NCI-H748 (cell line): ENCODE data around the gene GSTCD.

Source experiments
- DNase-seq: peaks from one replicate; lab custom pipeline; 2025; ENCODE audit not compliant: unreplicated experiment; lab: John Stamatoyannopoulos, UW

GSTCD gene

DNA sequence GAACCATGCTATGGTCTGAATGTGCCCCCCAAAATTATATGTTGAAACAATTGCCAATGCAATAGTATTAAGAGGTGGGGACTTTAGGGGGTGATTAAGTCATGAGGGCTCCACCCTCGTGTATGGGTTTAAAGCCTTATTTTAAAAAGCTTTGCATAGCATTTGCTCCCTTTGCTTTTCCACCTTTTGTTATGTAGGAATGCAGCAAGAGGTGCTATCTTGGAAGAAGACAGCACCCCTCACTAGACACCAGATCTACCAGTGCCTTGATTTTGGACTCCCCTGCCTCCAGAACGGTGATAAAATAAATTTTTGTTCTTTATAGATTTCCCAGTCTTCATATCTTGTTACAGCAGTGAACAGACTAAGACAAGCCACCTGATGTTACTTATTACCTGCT is 163.4 kb downstream of the GSTCD start:
- DNase-seq: no peak

DNA sequence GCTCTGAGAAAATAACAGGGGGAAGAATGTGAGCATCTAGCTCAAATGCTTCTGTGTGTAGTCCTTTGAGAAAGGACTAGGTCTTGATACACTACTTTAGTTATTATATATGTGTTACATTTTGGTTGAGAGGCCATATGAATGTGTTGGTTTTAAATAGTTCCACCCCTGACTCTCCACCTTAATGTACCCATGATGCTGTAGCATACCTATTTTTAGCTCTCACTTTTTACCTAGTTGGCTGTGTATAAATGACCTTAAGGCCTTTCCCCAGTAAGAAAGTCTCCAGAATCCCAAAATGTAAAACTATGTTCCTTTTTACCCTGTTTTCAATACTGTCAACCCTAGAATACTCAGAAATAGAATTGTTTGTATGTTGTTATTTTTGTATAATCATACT is 166.6 kb downstream of the GSTCD start:
- DNase-seq: no peak

DNA sequence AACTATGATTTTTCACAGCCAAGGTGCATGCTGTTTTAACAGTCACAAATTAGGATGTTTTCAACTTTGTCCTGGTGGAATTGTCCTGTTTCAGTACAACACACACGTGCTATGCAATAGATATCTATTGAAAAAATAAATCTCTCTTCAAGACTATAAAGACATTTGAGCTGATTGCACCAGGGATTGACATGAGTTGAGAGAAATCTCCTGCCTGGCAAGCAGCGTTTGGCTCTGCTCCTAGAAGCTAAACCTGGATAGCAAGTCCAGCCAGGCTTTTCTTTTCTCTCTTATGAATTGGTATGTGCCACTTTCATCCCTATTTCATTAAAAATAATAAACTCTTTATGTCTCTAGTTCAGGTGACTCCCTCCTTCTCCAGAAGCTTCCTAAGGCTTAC is 170.1 kb downstream of the GSTCD start:
- no peak for DNase-seq

DNA sequence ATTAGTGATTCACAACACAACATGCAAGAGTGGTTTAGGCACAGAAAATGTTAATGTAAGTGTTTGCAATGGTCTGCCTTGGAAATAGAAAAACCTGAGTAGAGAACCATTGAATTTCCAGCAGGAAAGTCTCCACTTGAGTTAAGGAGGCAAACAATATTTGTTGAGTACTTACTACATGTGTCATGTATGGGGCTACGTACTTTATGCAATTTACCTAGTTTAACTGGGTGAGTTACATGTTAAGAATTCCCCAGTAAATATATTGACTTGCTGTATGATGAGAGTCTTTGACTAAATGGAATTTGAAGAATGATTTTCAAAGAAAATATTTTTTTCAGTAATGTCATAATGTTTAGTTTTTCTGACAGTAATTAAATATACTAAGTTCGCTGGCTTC is 178.9 kb downstream of the GSTCD start:
- DNase-seq: no peak

DNA sequence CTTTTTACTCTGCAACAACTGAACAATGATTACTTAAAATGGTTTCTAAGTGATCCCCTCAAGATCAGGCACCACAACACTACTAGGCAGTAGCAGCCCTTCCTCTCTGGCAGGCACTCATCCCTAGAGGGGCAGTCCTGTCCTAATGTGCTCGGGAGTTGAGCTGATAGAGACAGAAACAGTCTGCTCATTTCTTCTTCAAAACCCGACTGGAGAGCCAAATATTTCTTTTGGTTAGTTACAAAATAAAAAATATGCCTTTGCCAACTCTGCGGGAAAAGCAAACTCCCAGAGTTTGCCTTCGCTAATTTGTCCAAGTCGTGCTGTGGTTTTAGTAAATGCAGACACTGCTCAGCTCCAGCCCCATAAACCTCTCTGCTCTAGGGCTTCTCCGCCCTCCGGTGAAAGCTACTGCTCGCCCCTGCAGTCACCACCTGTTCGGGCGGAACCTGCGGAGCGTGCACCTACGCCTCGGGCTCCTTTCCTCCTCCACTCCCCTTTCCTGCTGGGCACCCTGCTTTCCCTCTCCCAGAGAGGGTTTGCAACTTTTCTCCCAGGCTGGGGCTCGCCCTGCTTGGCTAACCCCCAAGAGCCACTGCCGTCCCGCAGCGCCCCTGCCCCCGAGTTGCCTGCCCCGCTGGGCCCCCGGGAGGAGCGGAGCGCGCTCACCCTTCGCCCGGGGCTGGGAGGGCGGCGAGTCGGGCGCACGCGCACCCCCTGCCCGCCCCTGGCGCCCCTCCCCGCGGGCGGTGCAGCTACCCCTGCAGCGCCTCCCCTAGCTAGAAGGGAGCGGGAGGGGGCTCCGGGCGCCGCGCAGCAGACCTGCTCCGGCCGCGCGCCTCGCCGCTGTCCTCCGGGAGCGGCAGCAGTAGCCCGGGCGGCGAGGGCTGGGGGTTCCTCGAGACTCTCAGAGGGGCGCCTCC is 186.3 kb downstream of the GSTCD start, which contains the start of gene NPNT:
Gene NPNT, plus strand, starts transcription at position 812 of the 923 bp plus-strand sequence. CDS start 182 bp downstream, outside the sequence.
- DNase-seq: peak; percentile 78

DNA sequence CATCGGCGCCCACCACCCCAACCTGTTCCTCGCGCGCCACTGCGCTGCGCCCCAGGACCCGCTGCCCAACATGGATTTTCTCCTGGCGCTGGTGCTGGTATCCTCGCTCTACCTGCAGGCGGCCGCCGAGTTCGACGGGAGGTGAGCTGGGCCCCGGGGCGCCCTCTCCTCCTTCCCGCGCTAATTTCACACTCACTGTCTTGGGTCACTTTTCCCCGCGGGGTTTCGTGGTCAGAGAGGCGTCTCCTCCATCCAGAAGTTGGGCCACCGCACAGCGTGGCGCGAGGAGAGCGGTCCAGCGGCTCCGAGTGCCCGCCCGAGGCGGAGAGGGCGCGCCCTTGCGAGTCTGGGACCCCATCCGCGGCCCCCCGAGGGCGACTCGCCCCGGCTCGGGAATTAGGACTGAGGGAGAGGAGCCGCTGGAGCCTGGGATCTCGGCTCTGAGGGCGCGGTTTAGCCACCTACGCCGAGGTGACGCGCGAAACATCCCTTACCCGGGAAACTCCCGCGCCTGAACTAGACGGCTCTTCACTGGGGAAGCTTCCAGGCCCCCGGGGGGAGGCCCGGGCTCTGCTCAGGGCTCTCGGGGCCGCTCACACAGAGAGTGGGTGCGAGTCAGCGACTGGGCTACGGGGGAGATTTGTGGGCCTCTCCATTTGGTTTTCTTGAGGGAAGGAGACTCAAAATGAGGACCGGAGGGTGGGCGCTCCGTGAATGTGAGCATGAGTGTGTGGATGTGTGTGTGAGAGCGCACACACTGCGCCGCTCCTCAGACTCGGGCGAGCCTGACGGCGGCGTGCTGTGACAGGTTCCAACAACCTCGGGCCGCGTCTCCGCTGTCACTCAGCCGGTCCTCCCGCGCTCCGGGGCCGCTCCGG is 187.2 kb downstream of the GSTCD start:
- peak; percentile 79 for DNase-seq

DNA sequence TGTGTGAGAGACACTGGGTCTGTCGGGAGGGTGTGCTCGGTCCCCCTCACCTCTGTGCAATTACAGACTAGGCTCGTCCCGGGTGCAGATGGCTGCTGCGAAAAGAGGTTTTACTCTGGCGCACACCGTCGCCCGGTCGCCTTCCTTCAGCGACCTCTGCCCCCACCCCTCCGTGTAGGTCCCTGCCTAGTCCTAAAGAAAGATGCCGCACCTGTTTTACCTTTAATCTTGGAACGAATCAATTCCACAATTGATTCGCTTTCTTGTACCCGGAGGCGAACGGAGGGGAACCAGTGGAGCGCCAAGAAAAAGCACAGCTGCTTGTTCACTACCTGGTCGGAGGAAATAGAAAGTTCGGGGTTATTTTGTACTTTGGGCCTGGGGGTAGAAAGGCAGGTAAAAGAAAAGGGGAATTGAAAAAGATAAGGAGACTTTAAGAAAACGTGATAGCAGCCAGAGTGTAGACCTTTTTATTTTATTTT is 187.9 kb downstream of the GSTCD start:
- no peak for DNase-seq
